Measurements from ENCODE around the gene SPATA21. TPM values are rescaled to one million over a fixed set of nuclear protein-coding genes. Genes with fewer than 3 reads are reported as not detected.

The SPATA21 gene
- total and polyA plus RNA-seq, 10 of the 15 experiments (the other 5 are each of a cell fraction or from before 2014, with no cell fraction given), result 0.05 to 1.1 (median 0.24) TPM; not detected in 1

DNA sequence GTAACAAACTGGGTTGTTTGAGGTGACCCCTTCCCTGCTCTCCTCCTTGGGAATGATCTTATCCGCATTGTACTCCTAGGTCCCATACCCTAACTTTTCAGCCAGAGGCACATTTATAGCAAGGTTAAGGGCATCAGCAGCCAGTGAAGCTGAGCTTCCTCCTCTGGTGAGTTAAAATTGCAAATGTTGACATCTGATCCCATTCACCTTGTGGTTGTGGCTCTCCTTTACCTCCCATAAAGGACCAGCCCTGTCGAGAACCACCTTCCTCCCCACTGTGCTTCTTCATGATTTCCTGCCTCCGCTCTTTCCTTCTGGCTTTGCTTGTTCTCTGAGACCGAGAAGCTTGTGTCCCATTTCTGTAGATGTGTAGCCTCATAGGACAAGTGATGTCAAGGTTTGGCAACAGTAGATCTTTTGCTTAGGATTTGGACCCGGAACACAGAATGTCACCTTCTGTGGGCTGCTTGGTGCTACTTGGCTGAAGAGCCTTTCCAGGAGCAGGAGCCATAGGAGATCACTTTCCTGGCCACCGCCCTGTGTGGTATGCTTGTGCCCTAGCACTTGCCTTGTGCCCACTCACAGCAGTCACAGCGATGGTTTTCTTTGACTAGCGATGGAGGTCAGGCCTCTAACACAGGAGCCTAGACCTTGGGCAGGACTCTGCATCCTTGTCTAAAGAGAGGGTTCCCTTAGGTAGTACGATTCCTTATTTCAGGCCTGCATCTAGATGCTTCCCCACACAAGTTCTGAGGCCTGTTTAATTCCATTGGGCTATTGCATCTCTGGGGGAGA is 51.4 kb downstream of the SPATA21 start:
- intact Hi-C loops (cut with micrococcal nuclease; ENCODE audit: unreplicated experiment) (no loop called here), in situ Hi-C loops (cut with MboI) (no loop called here)
- H3K9me3 ChIP-seq (replicated peaks; ENCODE audit: control insufficient read depth, insufficient read depth, low read length), result no peaks in the 10 kb centered on the region
- 65% methylated on average over 9 of the region's 9 CpGs for WGBS (ENCODE audit: insufficient coverage, insufficient replicate concordance, low lambda C conversion rate, missing lambda C conversion rate)
- H3K27me3 ChIP-seq (replicated peaks in 1 of 2; ENCODE audit: control insufficient read depth in 2 of 2, insufficient read depth in 2 of 2, low read length in 1 of 2), result no peaks in the 10 kb centered on the region
- no TSS peak for BruUV-seq (replicated peaks)
- ChIA-PET RAD21 (ENCODE audit: unreplicated experiment) (interaction anchor here (1.5 to 3.5 kb wide), 6 partner anchors 11 to 64 kb away, joined by 3 to 37 read pairs (median 10); partner anchors contain the start of genes NECAP2 and SZRD1), SMC1A (ENCODE audit: uncharacterized antibody, unreplicated experiment) (interaction anchor here (1.6 to 4.7 kb wide), 3 partner anchors 14 to 54 kb away, joined by 7 to 30 read pairs (median 16); partner anchors contain the start of gene NECAP2), POLR2A (interaction anchor here (0.5 to 3.6 kb wide), 7 partner anchors 11 to 287 kb away, joined by 3 to 34 read pairs (median 5); partner anchors contain the start of gene SZRD1), CTCF (interaction anchor here (1.8 to 4.2 kb wide), 3 partner anchors 11 to 55 kb away, joined by 6 to 30 read pairs (median 6); partner anchors contain the start of gene NECAP2)
- H2AFZ ChIP-seq (ENCODE audit: control insufficient read depth, low read depth, low read length), result no peak overlapping the region
- H4K20me1 ChIP-seq (ENCODE audit: control insufficient read depth, insufficient read depth), result peaks cover 9% of the 10 kb centered on the region; the same call in 1 of the 2 replicates
- peak overlapping the region; percentile 44; the same call in 1 of the 2 replicates for H3K4me3 ChIP-seq
- peaks cover 86% of the 10 kb centered on the region for H3K79me2 ChIP-seq (ENCODE audit: control insufficient read depth, insufficient read depth, low read length)
- FAIRE-seq, result no peak
- H3K36me3 ChIP-seq (ENCODE audit: control insufficient read depth in 2 of 2, insufficient read depth in 2 of 2, low read length in 1 of 2), result peaks cover 0 to 8% of the 10 kb centered on the region in 2 experiments; a peak in 2 of 4 replicates
- TF ChIP-seq SUPT20H (IDR thresholded peaks at IDR 0.05; ENCODE audit: borderline replicate concordance, control insufficient read depth, low read depth, low read length) (no peak), HDGF (IDR thresholded peaks at IDR 0.05) (no peak), NR2C1 (IDR thresholded peaks at IDR 0.05) (no peak), TARDBP (IDR thresholded peaks at IDR 0.05; ENCODE audit: borderline replicate concordance) (no peak), TAF1 (IDR thresholded peaks at IDR 0.05; ENCODE audit: borderline replicate concordance, low read depth, low read length) (no peak), TCF7 (IDR thresholded peaks at IDR 0.05; ENCODE audit: borderline replicate concordance) (no peak)
- TF ChIP-seq, protein P1, sequence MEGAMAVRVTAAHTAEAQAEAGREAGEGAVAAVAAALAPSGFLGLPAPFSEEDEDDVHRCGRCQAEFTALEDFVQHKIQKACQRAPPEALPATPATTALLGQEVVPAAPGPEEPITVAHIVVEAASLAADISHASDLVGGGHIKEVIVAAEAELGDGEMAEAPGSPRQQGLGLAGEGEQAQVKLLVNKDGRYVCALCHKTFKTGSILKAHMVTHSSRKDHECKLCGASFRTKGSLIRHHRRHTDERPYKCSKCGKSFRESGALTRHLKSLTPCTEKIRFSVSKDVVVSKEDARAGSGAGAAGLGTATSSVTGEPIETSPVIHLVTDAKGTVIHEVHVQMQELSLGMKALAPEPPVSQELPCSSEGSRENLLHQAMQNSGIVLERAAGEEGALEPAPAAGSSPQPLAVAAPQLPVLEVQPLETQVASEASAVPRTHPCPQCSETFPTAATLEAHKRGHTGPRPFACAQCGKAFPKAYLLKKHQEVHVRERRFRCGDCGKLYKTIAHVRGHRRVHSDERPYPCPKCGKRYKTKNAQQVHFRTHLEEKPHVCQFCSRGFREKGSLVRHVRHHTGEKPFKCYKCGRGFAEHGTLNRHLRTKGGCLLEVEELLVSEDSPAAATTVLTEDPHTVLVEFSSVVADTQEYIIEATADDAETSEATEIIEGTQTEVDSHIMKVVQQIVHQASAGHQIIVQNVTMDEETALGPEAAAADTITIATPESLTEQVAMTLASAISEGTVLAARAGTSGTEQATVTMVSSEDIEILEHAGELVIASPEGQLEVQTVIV (IDR thresholded peaks at IDR 0.05; ENCODE audit: borderline replicate concordance, partially characterized antibody), result no peak
- TF ChIP-seq, protein P2, sequence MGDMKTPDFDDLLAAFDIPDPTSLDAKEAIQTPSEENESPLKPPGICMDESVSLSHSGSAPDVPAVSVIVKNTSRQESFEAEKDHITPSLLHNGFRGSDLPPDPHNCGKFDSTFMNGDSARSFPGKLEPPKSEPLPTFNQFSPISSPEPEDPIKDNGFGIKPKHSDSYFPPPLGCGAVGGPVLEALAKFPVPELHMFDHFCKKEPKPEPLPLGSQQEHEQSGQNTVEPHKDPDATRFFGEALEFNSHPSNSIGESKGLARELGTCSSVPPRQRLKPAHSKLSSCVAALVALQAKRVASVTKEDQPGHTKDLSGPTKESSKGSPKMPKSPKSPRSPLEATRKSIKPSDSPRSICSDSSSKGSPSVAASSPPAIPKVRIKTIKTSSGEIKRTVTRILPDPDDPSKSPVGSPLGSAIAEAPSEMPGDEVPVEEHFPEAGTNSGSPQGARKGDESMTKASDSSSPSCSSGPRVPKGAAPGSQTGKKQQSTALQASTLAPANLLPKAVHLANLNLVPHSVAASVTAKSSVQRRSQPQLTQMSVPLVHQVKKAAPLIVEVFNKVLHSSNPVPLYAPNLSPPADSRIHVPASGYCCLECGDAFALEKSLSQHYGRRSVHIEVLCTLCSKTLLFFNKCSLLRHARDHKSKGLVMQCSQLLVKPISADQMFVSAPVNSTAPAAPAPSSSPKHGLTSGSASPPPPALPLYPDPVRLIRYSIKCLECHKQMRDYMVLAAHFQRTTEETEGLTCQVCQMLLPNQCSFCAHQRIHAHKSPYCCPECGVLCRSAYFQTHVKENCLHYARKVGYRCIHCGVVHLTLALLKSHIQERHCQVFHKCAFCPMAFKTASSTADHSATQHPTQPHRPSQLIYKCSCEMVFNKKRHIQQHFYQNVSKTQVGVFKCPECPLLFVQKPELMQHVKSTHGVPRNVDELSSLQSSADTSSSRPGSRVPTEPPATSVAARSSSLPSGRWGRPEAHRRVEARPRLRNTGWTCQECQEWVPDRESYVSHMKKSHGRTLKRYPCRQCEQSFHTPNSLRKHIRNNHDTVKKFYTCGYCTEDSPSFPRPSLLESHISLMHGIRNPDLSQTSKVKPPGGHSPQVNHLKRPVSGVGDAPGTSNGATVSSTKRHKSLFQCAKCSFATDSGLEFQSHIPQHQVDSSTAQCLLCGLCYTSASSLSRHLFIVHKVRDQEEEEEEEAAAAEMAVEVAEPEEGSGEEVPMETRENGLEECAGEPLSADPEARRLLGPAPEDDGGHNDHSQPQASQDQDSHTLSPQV (IDR thresholded peaks at IDR 0.05), result no peak
- ATAC-seq, result no peak
- DNase-seq (ENCODE audit: low read depth, low spot score), result no peak
- peaks cover 33% of the 10 kb centered on the region for H3K4me1 ChIP-seq (ENCODE audit: control insufficient read depth, insufficient read depth, low read length)
- peak overlapping the region; percentile 77; the same call in 1 of the 2 replicates for H3K27ac ChIP-seq (ENCODE audit: control insufficient read depth, insufficient read depth)
- H3K4me2 ChIP-seq (ENCODE audit: control insufficient read depth, insufficient read depth), result peak overlapping the region; percentile 77
- no peak overlapping the region for H3K9ac ChIP-seq (ENCODE audit: control insufficient read depth, insufficient read depth, low read length)

Data from GM12878 (cell line).